A549 (cell line): Measurements from ENCODE around the gene FAM217B. TPM values are rescaled to one million over a fixed set of nuclear protein-coding genes. Genes with fewer than 3 reads are reported as not detected.

Experiments
- ATAC-seq, 2 experiments: fragments of 200-7000 bp in 1 of 2; fragments of >200 bp in 1 of 2; cut with Nextera tagmentation in 1 of 2; cut with Tn5 transposase in 1 of 2; 3 replicates each; pipeline versions ENCODE4 v1.8.0 to v1.9.1; 2018 to 2020; ENCODE audit warnings: mild to moderate bottlenecking in 1 of 2, moderate library complexity in 1 of 2
- CTCF ChIA-PET: fragments of 300-600 bp; sonication (Branson Sonifier 250); formaldehyde crosslinking; extraction: SDS; loops from one replicate; lab custom pipeline; 2021; ENCODE audit warnings: antibody characterized with exemption, inconsistent platforms; lab: Yijun Ruan, JAX
- POLR2A ChIA-PET: fragments of 350-600 bp; formaldehyde crosslinking; extraction: SDS; loops from one replicate; lab custom pipeline; 2021; ENCODE audit warnings: antibody characterized with exemption, inconsistent platforms; lab: Yijun Ruan, JAX
- DNase-seq, 2 experiments: peaks; one replicate each; pipeline versions ENCODE4 v3.0.0 to v3.0.0-alpha.2; 2011 to 2016; ENCODE audit warnings: low read depth in 1 of 2, low spot score in 1 of 2
- FAIRE-seq: peaks from 2 replicates; lab custom pipeline; 2011; peaks lifted over from hg19 to GRCh38; lab: Jason Lieb, UNC
- H3K27ac ChIP-seq, 2 experiments: fragments of >200 bp; sonication (Bioruptor Twin); formaldehyde crosslinking; 3 replicates each; pipeline ENCODE4 v1.5.1; 2016 to 2017
- H3K4me1 ChIP-seq: fragments of >200 bp; sonication (Bioruptor Twin); formaldehyde crosslinking; 3 replicates; pipeline ENCODE4 v1.6.1; 2016
- H3K4me2 ChIP-seq: fragments of >200 bp; sonication (Bioruptor Twin); formaldehyde crosslinking; 3 replicates; pipeline ENCODE4 v1.6.1; 2016
- H3K4me3 ChIP-seq: fragments of >200 bp; sonication (Bioruptor Twin); formaldehyde crosslinking; 3 replicates; pipeline ENCODE4 v1.5.1; 2016
- H3K9me3 ChIP-seq: fragments of >200 bp; sonication (Bioruptor Twin); formaldehyde crosslinking; 3 replicates; pipeline ENCODE4 v1.6.1; 2016
- CBX2 ChIP-seq: fragments of 200-600 bp; sonication (generic); IDR thresholded peaks from 2 replicates; pipeline ENCODE4 v1.6.1; 2016; ENCODE audit warnings: low read depth, mild to moderate bottlenecking, borderline replicate concordance
- CBX8 ChIP-seq: fragments of 200-600 bp; sonication (generic); IDR thresholded peaks from 2 replicates; pipeline ENCODE4 v1.6.1; 2016
- CHD4 ChIP-seq: fragments of 200-600 bp; sonication (generic); IDR thresholded peaks from 2 replicates; pipeline ENCODE4 v1.6.1; 2016; ENCODE audit warnings: antibody characterized with exemption, mild to moderate bottlenecking, borderline replicate concordance
- CTCF ChIP-seq: fragments of >200 bp; sonication (Bioruptor Twin); formaldehyde crosslinking; IDR thresholded peaks from 3 replicates; pipeline ENCODE4 v1.5.1; 2016
- ELK1 ChIP-seq: fragments of 150-350 bp; IDR thresholded peaks from 2 replicates; pipeline ENCODE4 v1.6.1; 2014; ENCODE audit warnings: low read depth, mild to moderate bottlenecking, low read length
- FOSL2 ChIP-seq, 2 experiments: fragments of 450-650 bp in 1 of 2; fragments of >200 bp in 1 of 2; sonication (Bioruptor Twin) in 1 of 2; formaldehyde crosslinking; IDR thresholded peaks; 2 replicates each; pipeline versions ENCODE4 v1.5.0 to v1.6.1; 2016 to 2020; ENCODE audit warnings: mild to moderate bottlenecking in 1 of 2, moderate library complexity in 1 of 2
- HDAC2 ChIP-seq: fragments of 200-600 bp; sonication (generic); IDR thresholded peaks from 2 replicates; pipeline ENCODE4 v1.6.1; 2016
- HEYL ChIP-seq: fragments of 250-450 bp; sonication (Bioruptor Pico); IDR thresholded peaks from 2 replicates; pipeline ENCODE4 v1.8.0; 2021; ENCODE audit warnings: mild to moderate bottlenecking, moderate library complexity
- HOXA7 ChIP-seq: fragments of 250-450 bp; sonication (Bioruptor Pico); IDR thresholded peaks from 2 replicates; pipeline ENCODE4 v1.5.0; 2020; ENCODE audit warnings: mild to moderate bottlenecking, moderate library complexity
- HOXB5 ChIP-seq: fragments of 250-450 bp; sonication (Bioruptor Pico); IDR thresholded peaks from 2 replicates; pipeline ENCODE4 v1.5.0; 2020; ENCODE audit warnings: mild to moderate bottlenecking, moderate library complexity
- JUNB ChIP-seq: fragments of >200 bp; sonication (Bioruptor Twin); formaldehyde crosslinking; IDR thresholded peaks from 2 replicates; pipeline ENCODE4 v1.6.1; 2016
- MAFK ChIP-seq: fragments of 450-650 bp; IDR thresholded peaks from 2 replicates; pipeline ENCODE4 v1.6.1; 2014; ENCODE audit not compliant: partially characterized antibody
- MAZ ChIP-seq: fragments of 150-350 bp; IDR thresholded peaks from 2 replicates; pipeline ENCODE4 v1.6.1; 2014; ENCODE audit warnings: antibody characterized with exemption, low read depth, low read length, borderline replicate concordance
- RAD21 ChIP-seq, 2 experiments: fragments of >200 bp in 1 of 2; sonication (Bioruptor Twin) in 1 of 2; formaldehyde crosslinking in 1 of 2; IDR thresholded peaks in 1 of 2; conservative IDR thresholded peaks in 1 of 2; 2 replicates in 1 of 2; 3 replicates in 1 of 2; pipeline ENCODE4 v1.6.1; 2012 to 2018; ENCODE audit warnings: inconsistent platforms in 1 of 2
- RARB ChIP-seq: fragments of 250-450 bp; sonication (Bioruptor Pico); IDR thresholded peaks from 2 replicates; pipeline ENCODE4 v1.8.0; 2021; ENCODE audit warnings: mild to moderate bottlenecking, moderate library complexity
- REST ChIP-seq: fragments of 200-600 bp; sonication (generic); IDR thresholded peaks from 2 replicates; pipeline ENCODE4 v1.6.1; 2016; ENCODE audit warnings: antibody characterized with exemption, mild to moderate bottlenecking, moderate library complexity
- RFX5 ChIP-seq: fragments of 450-650 bp; IDR thresholded peaks from 2 replicates; pipeline ENCODE4 v1.7.1; 2014; ENCODE audit warnings: antibody characterized with exemption, mild to moderate bottlenecking, moderate library complexity
- RNF2 ChIP-seq: fragments of 200-600 bp; sonication (generic); IDR thresholded peaks from 2 replicates; pipeline ENCODE4 v1.6.1; 2016; ENCODE audit warnings: low read depth, mild to moderate bottlenecking, antibody characterized with exemption, moderate library complexity, borderline replicate concordance
- TP53 ChIP-seq: fragments of 250-450 bp; sonication (Bioruptor Pico); IDR thresholded peaks from 2 replicates; pipeline ENCODE4 v1.5.0; 2021; ENCODE audit warnings: mild to moderate bottlenecking, moderate library complexity
- USF2 ChIP-seq: fragments of 450-650 bp; IDR thresholded peaks from 2 replicates; pipeline ENCODE4 v1.6.1; 2014; ENCODE audit warnings: antibody characterized with exemption
- ZFP36 ChIP-seq: fragments of 450-650 bp; IDR thresholded peaks from 2 replicates; pipeline ENCODE4 v1.6.1; 2014; ENCODE audit warnings: borderline replicate concordance; ENCODE audit not compliant: partially characterized antibody
- ZSCAN20 ChIP-seq: fragments of 250-450 bp; sonication (Bioruptor Pico); IDR thresholded peaks from 2 replicates; pipeline ENCODE4 v1.8.0; 2022; ENCODE audit warnings: mild to moderate bottlenecking, moderate library complexity
- WGBS: methylation state at CpG from one replicate; pipeline ENCODE4 v1.1.6; 2017; ENCODE audit errors: missing lambda C conversion rate; 5-methylcytosine and 5-hydroxymethylcytosine counted together
- polyA plus RNA-seq, 4 experiments: library from polyadenylated mRNA; depleted of rRNA in 3 of 4; stranded (reverse); fragments of >200 nt; fragmentation: RNase III in 1 of 4; extraction: RNeasy Plus Mini Kit Qiagen cat#74134 plus additional on column Dnase treatment in 1 of 4; gene quantifications; 2 replicates in 3 of 4; 3 replicates in 1 of 4; pipeline ENCODE4 v1.2.3, GENCODE V29; 2011 to 2017
- TF ChIP-seq, protein P1 (sequence below): fragments of >200 bp; sonication (Bioruptor Twin); formaldehyde crosslinking; IDR thresholded peaks from 2 replicates; pipeline ENCODE4 v1.6.1; 2016

Gene FAM217B
- polyA plus RNA-seq, 2 of the 4 experiments (the other 2 are of a cell fraction): 6.2 to 11.6 TPM

GRCh38 chr20:59931511-59932312, 8.5 kb upstream of the FAM217B start:
- no peak overlapping the region for H3K4me3 ChIP-seq
- no peak for FAIRE-seq
- H3K9me3 ChIP-seq: peaks cover 3% of the 10 kb centered on the region; the same call in 2 of the 3 replicates
- H3K4me1 ChIP-seq: peaks cover 4% of the 10 kb centered on the region; the same call in 1 of the 3 replicates
- WGBS: 85% methylated on average over 9 of the region's 9 CpGs
- no peak overlapping the region for H3K4me2 ChIP-seq
- no peak for TF ChIP-seq ZSCAN20 (CRISPR knock-in tag)
- no peak for TF ChIP-seq USF2
- TF ChIP-seq ZFP36: no peak
- TF ChIP-seq MAZ: no peak
- no peak for TF ChIP-seq HOXA7 (CRISPR knock-in tag)
- TF ChIP-seq TP53 (CRISPR knock-in tag): no peak
- TF ChIP-seq MAFK: no peak
- TF ChIP-seq RFX5: no peak
- TF ChIP-seq JUNB: no peak
- TF ChIP-seq CBX2: no peak
- no peak for TF ChIP-seq REST
- TF ChIP-seq CTCF: no peak
- TF ChIP-seq, protein P1, sequence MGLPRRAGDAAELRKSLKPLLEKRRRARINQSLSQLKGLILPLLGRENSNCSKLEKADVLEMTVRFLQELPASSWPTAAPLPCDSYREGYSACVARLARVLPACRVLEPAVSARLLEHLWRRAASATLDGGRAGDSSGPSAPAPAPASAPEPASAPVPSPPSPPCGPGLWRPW: no peak
- H3K27ac ChIP-seq: no peak overlapping the region
- ChIA-PET CTCF (interaction anchor here (1.0 to 1.4 kb wide), 2 partner anchors 14 to 17 kb away, joined by 4 to 5 read pairs; no protein-coding TSS in a partner anchor), POLR2A (interaction anchor here (2.1 kb wide), 1 partner anchor 8 kb away, joined by 9 read pairs; the partner anchor contains the start of genes FAM217B and PPP1R3D)
- no peak for DNase-seq
- no peak for ATAC-seq

DNA sequence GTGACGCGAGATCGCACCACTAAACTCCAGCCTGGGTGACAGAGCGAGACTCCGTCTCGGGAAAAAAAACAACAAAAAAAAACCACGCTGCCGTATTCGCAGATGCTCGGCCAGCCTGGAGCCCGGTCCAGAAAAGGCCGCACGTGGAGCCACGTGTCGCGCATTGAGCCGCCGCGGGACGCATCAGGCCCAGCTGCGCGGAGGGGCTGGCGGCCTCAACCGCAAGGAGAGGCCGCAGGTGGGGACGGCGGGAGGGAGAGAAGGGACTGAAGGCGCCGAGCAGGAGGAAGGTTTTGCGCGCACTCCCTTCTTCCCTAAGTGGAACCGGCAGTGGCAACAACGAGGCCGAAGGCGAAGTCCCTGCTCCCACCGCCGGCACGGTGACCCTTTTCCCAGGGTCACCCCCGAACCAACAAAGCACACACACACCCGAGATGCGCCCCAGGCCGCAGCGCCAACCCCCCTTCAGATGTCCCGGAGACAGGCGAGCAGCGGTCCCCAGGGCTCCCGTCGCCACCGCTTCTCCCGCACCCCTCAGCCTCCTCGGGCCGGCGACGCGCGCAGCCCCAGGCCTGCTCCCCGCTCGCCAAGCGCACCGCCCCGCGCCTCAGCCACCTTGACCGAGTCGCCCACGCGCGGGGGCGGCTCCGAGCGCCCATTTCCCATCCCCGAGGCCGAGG, 7.4 kb upstream of the FAM217B start:
- FAIRE-seq (no peak), ATAC-seq (no peak), DNase-seq (no peak)
- Histone ChIP-seq H3K4me3 (peak overlapping the region; percentile 66; the same call in 1 of the 3 replicates), H3K27ac (no peak overlapping the region), H3K4me1 (peaks cover 4% of the 10 kb centered on the region; the same call in 1 of the 3 replicates), H3K9me3 (peaks cover 3% of the 10 kb centered on the region; the same call in 2 of the 3 replicates), H3K4me2 (peak overlapping the region; percentile 82)
- CTCF ChIA-PET: interaction anchor here (1.4 to 1.8 kb wide), 3 partner anchors 11 to 83 kb away, joined by 4 to 5 read pairs (median 5); no protein-coding TSS in a partner anchor
- WGBS: 97% methylated on average over 71 of the region's 72 CpGs
- POLR2A ChIA-PET: interaction anchor here (2.1 kb wide), 1 partner anchor 7 kb away, joined by 9 read pairs; the partner anchor contains the start of genes FAM217B and PPP1R3D
- TF ChIP-seq HEYL (CRISPR knock-in tag): no peak
- TF ChIP-seq RNF2: no peak
- no peak for TF ChIP-seq FOSL2 (IDR thresholded peaks at IDR 0.05)
- no peak for TF ChIP-seq FOSL2 (CRISPR knock-in tag; IDR thresholded peaks at IDR 0.05)
- no peak for TF ChIP-seq ELK1
- no peak for TF ChIP-seq CHD4
- TF ChIP-seq HDAC2: no peak
- TF ChIP-seq RAD21 (conservative IDR thresholded peaks at IDR 0.05 in 1 of 2, IDR thresholded peaks at IDR 0.05 in 1 of 2): no peak
- TF ChIP-seq CBX8: no peak
- no peak for TF ChIP-seq RARB (CRISPR knock-in tag)
- no peak for TF ChIP-seq HOXB5
- no peak for TF ChIP-seq ZFP36
